Measurements from ENCODE around the gene UQCR11. TPM values are rescaled to one million over a fixed set of nuclear protein-coding genes. Genes with fewer than 3 reads are reported as not detected.

UQCR11 gene
- total and polyA plus RNA-seq, 2 of the 4 experiments (the other 2 are of a cell fraction): 29.2 to 177 TPM

- Histone ChIP-seq H2BK5ac (ENCODE audit: low read depth, low read length, poor library complexity, severe bottlenecking) (no peak overlapping the region), H4K5ac (ENCODE audit: low read depth, low read length) (no peak overlapping the region), H3K9me3 (ENCODE audit: control insufficient read depth, insufficient read depth, low read length) (no peaks in the 10 kb centered on the region), H2AK5ac (ENCODE audit: low read depth, low read length) (no peak overlapping the region), H3K9ac (ENCODE audit: low read depth, low read length) (no peak overlapping the region), H3K14ac (replicated peaks; ENCODE audit: low read depth, low read length) (no peak overlapping the region), H3K56ac (ENCODE audit: extremely low read depth, insufficient read depth, low read length) (no peak overlapping the region), H2BK15ac (ENCODE audit: low read depth, low read length) (no peak overlapping the region), H3K79me1 (ENCODE audit: low read depth in 1 of 2, low read length in 2 of 2) (peaks cover 9 to 24% of the 10 kb centered on the region in 2 experiments; a peak in 3 of 4 replicates), H4K8ac (ENCODE audit: low read depth in 2 of 2, low read length in 2 of 2) (no peak overlapping the region), H2BK120ac (ENCODE audit: low read depth, low read length) (no peak overlapping the region), H2AFZ (replicated peaks; ENCODE audit: low read length, poor library complexity) (no peak overlapping the region), H3K23ac (ENCODE audit: low read depth, low read length) (no peak overlapping the region), H3K4me3 (ENCODE audit: insufficient read depth, low read depth, low read length) (no peak overlapping the region), H3K4me2 (ENCODE audit: low read depth, low read length) (no peak overlapping the region), H3K4me1 (ENCODE audit: control insufficient read depth, insufficient read depth, low read length) (no peaks in the 10 kb centered on the region), H2AK9ac (replicated peaks; ENCODE audit: low read depth, low read length, poor library complexity) (no peak overlapping the region), H3K27ac (ENCODE audit: insufficient read depth, low read length) (no peak overlapping the region), H3K27me3 (ENCODE audit: control insufficient read depth, insufficient read depth, low read length) (no peaks in the 10 kb centered on the region), H4K91ac (ENCODE audit: insufficient read depth, low read depth, low read length) (no peak overlapping the region), H3K4ac (ENCODE audit: low read depth, low read length) (no peak overlapping the region), H3K36me3 (ENCODE audit: control insufficient read depth, insufficient read depth, low read length) (peaks cover 63% of the 10 kb centered on the region), H2BK20ac (ENCODE audit: low read depth, low read length) (no peak overlapping the region), H4K20me1 (ENCODE audit: insufficient read depth, low read length) (peaks cover 15% of the 10 kb centered on the region), H3K18ac (ENCODE audit: low read depth, low read length) (no peak overlapping the region), H3K9me1 (ENCODE audit: insufficient read depth, low read length) (no peaks in the 10 kb centered on the region)
- WGBS, 2 experiments (ENCODE audit: extremely low coverage in 2 of 2, insufficient read length in 1 of 2): 83% methylated on average over 4 of the region's 18 CpGs; no CpG with 5 or more reads in 1 of the 2 experiments
- no TSS peak for BruUV-seq (replicated peaks)
- CTCF ChIA-PET: no interaction called here
- TF ChIP-seq POLR2A (IDR thresholded peaks at IDR 0.05; ENCODE audit: low read depth, low read length): no peak
- no peak for TF ChIP-seq BHLHE40 (IDR thresholded peaks at IDR 0.05; ENCODE audit: low read depth, low read length)
- TF ChIP-seq CTCF (conservative IDR thresholded peaks at IDR 0.05; ENCODE audit: low read depth, low read length): no peak
- no peak for TF ChIP-seq SMC3 (IDR thresholded peaks at IDR 0.05; ENCODE audit: low read depth, low read length)
- no peak for TF ChIP-seq FOS (IDR thresholded peaks at IDR 0.05; ENCODE audit: low read depth, low read length)
- no peak for TF ChIP-seq RFX5 (IDR thresholded peaks at IDR 0.05; ENCODE audit: low read depth, low read length)
- TF ChIP-seq MAFK (IDR thresholded peaks at IDR 0.05; ENCODE audit: low read depth, low read length): no peak
- no peak for TF ChIP-seq MXI1 (IDR thresholded peaks at IDR 0.05; ENCODE audit: borderline replicate concordance, low read depth, low read length)
- no peak for DNase-seq
- POLR2A ChIA-PET (ENCODE audit: unreplicated experiment): no interaction called here
- ATAC-seq (ENCODE audit: low read depth): no peak
- intact Hi-C loops (cut with micrococcal nuclease) (no loop called here), dilution Hi-C loops (cut with HindIII; ENCODE audit: low sequenced_read_pairs, unreplicated experiment) (no loop called here), in situ Hi-C loops (cut with MboI; ENCODE audit: low sequenced_read_pairs) (no loop called here)
Measured at GRCh38 chr19:1619703-1620102, 14.4 kb upstream of the UQCR11 start.

All from IMR-90 (cell line).